Ovary (tissue), 9 donors: ENCODE results near the gene TMEM117. TPM values are rescaled to one million over a fixed set of nuclear protein-coding genes. Genes with fewer than 3 reads are reported as not detected.
"Not testable (repeated sequence)": the region's sequence is repeated elsewhere in the genome, so short reads cannot be mapped to it uniquely, and the experiment has no call there.

Experiments used
- DNase-seq, 5 donors: peaks; one replicate each; pipeline ENCODE4 v3.0.0-alpha.2; 2019 to 2020
- H3K27ac ChIP-seq, 2 donors: fragments of 200-600 bp; one replicate each; pipeline versions ENCODE4 v1.5.1 to v1.8.0; 2019 to 2022
- H3K27me3 ChIP-seq: fragments of 200-600 bp; one replicate; pipeline ENCODE4 v1.8.0; 2022
- H3K36me3 ChIP-seq: fragments of 200-600 bp; sonication (generic); one replicate; pipeline ENCODE4 v1.5.1; 2019
- H3K4me1 ChIP-seq: one replicate; pipeline ENCODE4 v1.8.1; 2013; ENCODE audit warnings: mild to moderate bottlenecking, moderate library complexity; ENCODE audit not compliant: insufficient read depth
- H3K4me3 ChIP-seq: fragments of 200-600 bp; sonication (generic); one replicate; pipeline ENCODE4 v1.5.1; 2017
- H3K9me3 ChIP-seq, 2 donors: fragments of 200-600 bp in 1 of 2; sonication (generic) in 1 of 2; one replicate each; pipeline versions ENCODE4 v1.5.1 to v1.8.1; 2013 to 2019; ENCODE audit warnings: mild to moderate bottlenecking in 1 of 2, moderate library complexity in 1 of 2
- CTCF ChIP-seq, 3 donors: fragments of 450-650 bp in 2 of 3; fragments of 200-600 bp in 1 of 3; IDR thresholded peaks; one replicate each; pipeline versions ENCODE4 v1.5.1 to v1.8.0; 2016 to 2022; ENCODE audit warnings: antibody characterized with exemption in 3 of 3, mild to moderate bottlenecking in 1 of 3
- EP300 ChIP-seq: sonication (generic); formaldehyde crosslinking; IDR thresholded peaks from one replicate; pipeline ENCODE4 v1.6.1; 2017; ENCODE audit warnings: antibody characterized with exemption
- POLR2A ChIP-seq: fragments of 450-650 bp; IDR thresholded peaks from one replicate; pipeline ENCODE4 v1.6.1; 2017; ENCODE audit warnings: antibody characterized with exemption, mild to moderate bottlenecking, moderate library complexity
- WGBS, 3 donors: extraction: QIAGEN DNeasy Blood & Tissue Kit in 1 of 3; methylation state at CpG; one replicate each; pipeline versions ENCODE4 v1.1.5 to v1.1.7; 2013 to 2017; 5-methylcytosine and 5-hydroxymethylcytosine counted together
- intact Hi-C, 4 donors: fragments of 100-400 bp; cut with DNase I; formaldehyde crosslinking; loops; one replicate each; pipeline versions ENCODE4 v1.11.0 to v1.15.1; 2022 to 2023
- polyA plus RNA-seq, 2 donors: library from polyadenylated mRNA; stranded (reverse); fragments of 200-250 nt in 1 of 2; fragments of 350-450 nt in 1 of 2; fragmentation: Illumina TruSeq in 1 of 2; extraction: RNeasy Lipid Tissue Mini Kit (QIAGEN cat#74804) in 1 of 2; gene quantifications; one replicate each; pipeline ENCODE4 v1.2.3, GENCODE V29; 2013 to 2014
- total RNA-seq, 7 donors: library from RNA; depleted of rRNA in 2 of 7; stranded (reverse); fragments of >200 nt in 2 of 7; fragmentation: NEBNext Ultra II Directional in 3 of 7; extraction: Animal tissue kit (Norgen Biotek cat#: 25700) in 3 of 7; gene quantifications; one replicate each; pipeline versions ENCODE4 v1.1.0 to v1.2.4, GENCODE V29; 2016 to 2023
- donor health status: DM: no; HTN: no; CAD: no; lungs with moderate emphysema.
- donor health status: DM: no; HTN: no; CAD: no.
- donor health status: Bipolar disorder and iron deficiency.
- donor health status: DM: yes; HTN: yes; CAD: no.
- donor health status: DM: no; HTN: no; CAD: no.
- donor health status: DM: yes; HTN: yes; CAD: no.

TMEM117 gene
- total and polyA plus RNA-seq, 9 donors = 3.5 to 19.3 (median 6.3) TPM

- H3K4me1 ChIP-seq = no peaks in the 10 kb centered on the region
- no peak overlapping the region for H3K27ac ChIP-seq
- intact Hi-C loops = no loop called here
- 94 to 99% (median 98%) methylated on average over 1 of the region's 1 CpG for WGBS, 3 donors
- no peaks in the 10 kb centered on the region for H3K9me3 ChIP-seq
- H3K4me3 ChIP-seq = no peak overlapping the region
- H3K36me3 ChIP-seq = no peaks in the 10 kb centered on the region
- no peaks in the 10 kb centered on the region for H3K27me3 ChIP-seq
- no peak for DNase-seq
- TF ChIP-seq CTCF (IDR thresholded peaks at IDR 0.05) = no peak
- TF ChIP-seq EP300 = no peak
- TF ChIP-seq POLR2A = no peak
Measured at GRCh38 chr12:44193281-44193680, 357.4 kb downstream of the TMEM117 start.

- intact Hi-C loops, H3K4me3 ChIP-seq, H3K36me3 ChIP-seq, H3K27me3 ChIP-seq, H3K4me1 ChIP-seq, H3K9me3 ChIP-seq, DNase-seq, H3K27ac ChIP-seq: not testable (repeated sequence)
- 88 to 96% (median 94%) methylated on average over 1 of the region's 1 CpG for whole genome bisulfite sequencing, 3 donors
Measured at GRCh38 chr12:44195719-44196118, 359.8 kb downstream of the TMEM117 start.

DNA sequence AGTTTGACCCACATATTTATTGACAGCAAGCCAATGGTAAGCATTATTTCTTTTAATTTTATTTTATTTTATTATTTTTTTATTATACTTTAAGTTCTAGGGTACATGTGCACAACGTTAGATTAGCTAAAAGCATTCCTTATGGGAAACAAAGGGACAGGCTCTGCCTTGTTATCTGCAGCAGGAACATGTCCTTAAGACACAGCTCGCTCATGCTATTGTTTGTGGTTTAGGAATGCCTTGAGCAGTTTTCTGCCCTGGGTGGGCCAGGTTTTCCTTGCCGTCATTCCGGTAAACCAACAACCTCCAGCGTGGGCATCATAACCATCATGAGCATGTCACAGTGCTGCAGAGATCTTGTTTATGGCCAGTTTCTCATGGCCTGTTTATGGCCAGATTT is 370.2 kb downstream of the TMEM117 start:
- no peaks in the 10 kb centered on the region for H3K27me3 ChIP-seq
- no peak for DNase-seq
- intact Hi-C loops = no loop called here
- TF ChIP-seq EP300 (no peak), POLR2A (no peak), CTCF (IDR thresholded peaks at IDR 0.05) (no peak)
- no peaks in the 10 kb centered on the region for H3K9me3 ChIP-seq
- WGBS, 3 donors = 91 to 95% (median 94%) methylated on average over 5 of the region's 5 CpGs
- H3K36me3 ChIP-seq = no peaks in the 10 kb centered on the region
- no peak overlapping the region for H3K27ac ChIP-seq
- H3K4me3 ChIP-seq = no peak overlapping the region
- H3K4me1 ChIP-seq = no peaks in the 10 kb centered on the region

DNA sequence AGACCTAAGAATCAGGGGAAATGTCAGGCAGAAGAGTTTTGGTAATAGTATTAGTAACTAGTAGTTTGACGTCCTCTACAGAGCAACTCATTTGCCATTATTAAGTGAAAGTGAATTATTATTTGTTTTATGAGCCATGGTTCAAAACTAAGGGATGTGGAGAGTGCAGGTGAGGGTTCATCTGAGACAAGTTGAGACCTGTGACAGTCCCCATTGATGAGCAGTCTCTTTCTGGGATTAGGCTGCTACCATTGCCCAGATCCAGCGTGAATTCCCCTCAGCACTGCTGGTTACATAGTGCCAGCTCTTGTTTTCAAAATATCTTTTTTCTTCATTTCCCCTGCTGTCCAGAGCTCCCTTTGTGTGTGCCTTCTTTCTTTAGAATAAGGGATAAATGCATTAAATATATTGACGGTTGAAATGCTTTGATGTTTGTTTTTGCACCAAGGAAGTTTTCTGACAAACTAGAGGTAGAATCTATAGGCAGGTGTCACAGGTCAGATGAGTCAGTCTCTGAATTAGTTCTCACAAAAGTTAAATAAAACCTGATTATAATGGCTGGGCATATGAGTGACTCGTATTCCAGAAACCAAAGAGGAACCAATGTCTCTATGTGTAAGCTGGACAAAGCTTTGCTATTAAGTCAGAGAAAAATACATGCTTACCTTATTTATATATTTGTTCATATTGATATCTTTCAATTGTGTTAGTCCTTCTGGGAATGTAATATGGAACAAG is 381.4 kb downstream of the TMEM117 start:
- no peaks in the 10 kb centered on the region for H3K36me3 ChIP-seq
- no peaks in the 10 kb centered on the region for H3K9me3 ChIP-seq
- DNase-seq = no peak
- H3K4me1 ChIP-seq = no peaks in the 10 kb centered on the region
- H3K27me3 ChIP-seq = no peaks in the 10 kb centered on the region
- intact Hi-C loops = no loop called here
- no peak overlapping the region for H3K27ac ChIP-seq
- no peak overlapping the region for H3K4me3 ChIP-seq
- WGBS, 3 donors = 90 to 95% (median 93%) methylated on average over 4 of the region's 4 CpGs
- TF ChIP-seq CTCF (IDR thresholded peaks at IDR 0.05) (no peak), EP300 (no peak), POLR2A (no peak)

DNA sequence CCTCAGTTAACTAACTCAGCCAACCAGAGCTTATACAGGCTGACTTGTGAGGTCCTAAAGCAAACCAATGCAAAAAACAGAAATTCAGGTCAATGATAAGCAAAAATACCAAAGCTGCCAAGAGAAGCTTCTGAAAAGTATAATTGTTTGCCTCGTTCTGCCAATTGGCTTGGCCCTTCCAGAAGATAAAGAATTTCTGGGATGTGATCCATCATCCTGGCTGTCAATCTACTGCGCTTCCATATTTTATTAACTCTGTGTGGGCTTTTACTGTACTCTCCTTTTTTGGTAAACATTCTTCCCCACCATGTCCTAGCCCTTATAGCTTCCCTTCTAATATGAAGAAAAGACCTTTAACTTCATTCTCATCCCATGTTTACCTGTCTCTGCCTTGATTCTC is 387.9 kb downstream of the TMEM117 start:
- Histone ChIP-seq H3K27me3 (no peaks in the 10 kb centered on the region), H3K4me3 (no peak overlapping the region), H3K27ac (no peak overlapping the region), H3K9me3 (no peaks in the 10 kb centered on the region), H3K36me3 (no peaks in the 10 kb centered on the region), H3K4me1 (peaks cover 6% of the 10 kb centered on the region)
- TF ChIP-seq EP300 = no peak
- TF ChIP-seq POLR2A = no peak
- TF ChIP-seq CTCF (IDR thresholded peaks at IDR 0.05) = no peak
- intact Hi-C loops = no loop called here
- DNase-seq = no peak
- WGBS, 3 donors = 6 to 11% (median 10%) methylated on average over 2 of the region's 2 CpGs
